BE2C (cell line): ENCODE data around the gene PHF19.

Experiments
- DNase-seq: peaks from one replicate; pipeline ENCODE4 v3.0.0-alpha.2; 2020
- H3K27me3 ChIP-seq: fragments of 250-450 bp; sonication (Bioruptor Pico); 2 replicates; pipeline ENCODE4 v1.5.1; 2020; ENCODE audit warnings: mild to moderate bottlenecking
- H3K36me3 ChIP-seq: fragments of 250-450 bp; sonication (Bioruptor Pico); 2 replicates; pipeline ENCODE4 v1.5.1; 2020; ENCODE audit warnings: mild to moderate bottlenecking
- H3K4me1 ChIP-seq: fragments of 250-450 bp; sonication (Bioruptor Pico); 2 replicates; pipeline ENCODE4 v1.5.1; 2020
- H3K4me3 ChIP-seq: 2 replicates; pipeline ENCODE4 v1.5.1; 2011; ENCODE audit warnings: low read depth, low read length
- H3K9me3 ChIP-seq: fragments of 250-450 bp; sonication (Bioruptor Pico); 2 replicates; pipeline ENCODE4 v1.5.1; 2020
- TF ChIP-seq, protein P1 (sequence below): IDR thresholded peaks from 2 replicates; pipeline ENCODE4 v1.5.1; 2012; ENCODE audit warnings: mild to moderate bottlenecking, low read depth, low read length

The PHF19 gene

DNA sequence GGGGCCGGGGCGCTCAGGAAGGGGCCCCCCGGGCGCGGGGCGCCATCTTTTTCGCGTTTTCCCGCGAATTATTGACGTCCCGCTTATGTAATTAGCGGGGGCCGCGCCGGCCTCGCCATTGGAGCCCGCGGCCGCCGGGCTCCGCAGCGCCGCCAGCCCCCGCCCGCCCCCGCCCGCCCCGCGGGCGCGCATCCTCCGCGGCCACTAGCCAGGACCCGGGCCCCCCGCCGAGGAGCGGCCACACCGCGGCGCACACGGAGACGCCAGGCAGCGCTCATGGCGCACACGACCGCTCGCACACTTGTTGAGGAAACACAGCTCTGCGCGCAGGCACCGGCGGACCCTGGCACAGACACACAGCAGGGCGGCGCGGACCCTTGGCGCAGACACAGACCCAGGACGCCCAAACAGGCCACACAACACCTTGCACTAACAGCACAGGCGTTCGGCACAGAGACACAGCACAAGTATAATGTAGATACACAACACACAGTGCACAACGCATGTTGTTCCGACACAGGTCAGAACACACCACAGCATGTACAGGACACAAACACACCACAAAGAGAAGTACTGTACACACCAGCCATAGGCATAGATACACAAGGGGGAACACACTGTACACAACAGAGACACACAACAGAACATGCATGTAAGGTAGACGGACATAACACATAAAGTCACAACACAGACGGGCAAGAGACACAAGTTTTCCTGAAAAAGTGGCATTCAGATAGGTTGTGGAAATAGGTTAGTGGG, 467 bp upstream of the PHF19 start:
- TF ChIP-seq, protein P1, sequence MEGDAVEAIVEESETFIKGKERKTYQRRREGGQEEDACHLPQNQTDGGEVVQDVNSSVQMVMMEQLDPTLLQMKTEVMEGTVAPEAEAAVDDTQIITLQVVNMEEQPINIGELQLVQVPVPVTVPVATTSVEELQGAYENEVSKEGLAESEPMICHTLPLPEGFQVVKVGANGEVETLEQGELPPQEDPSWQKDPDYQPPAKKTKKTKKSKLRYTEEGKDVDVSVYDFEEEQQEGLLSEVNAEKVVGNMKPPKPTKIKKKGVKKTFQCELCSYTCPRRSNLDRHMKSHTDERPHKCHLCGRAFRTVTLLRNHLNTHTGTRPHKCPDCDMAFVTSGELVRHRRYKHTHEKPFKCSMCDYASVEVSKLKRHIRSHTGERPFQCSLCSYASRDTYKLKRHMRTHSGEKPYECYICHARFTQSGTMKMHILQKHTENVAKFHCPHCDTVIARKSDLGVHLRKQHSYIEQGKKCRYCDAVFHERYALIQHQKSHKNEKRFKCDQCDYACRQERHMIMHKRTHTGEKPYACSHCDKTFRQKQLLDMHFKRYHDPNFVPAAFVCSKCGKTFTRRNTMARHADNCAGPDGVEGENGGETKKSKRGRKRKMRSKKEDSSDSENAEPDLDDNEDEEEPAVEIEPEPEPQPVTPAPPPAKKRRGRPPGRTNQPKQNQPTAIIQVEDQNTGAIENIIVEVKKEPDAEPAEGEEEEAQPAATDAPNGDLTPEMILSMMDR: no peak; the same call in 1 of the 2 replicates
- Histone ChIP-seq H3K27me3 (no peaks in the 10 kb centered on the region), H3K36me3 (peaks cover 19% of the 10 kb centered on the region), H3K4me1 (peaks cover 8% of the 10 kb centered on the region; the same call in 1 of the 2 replicates), H3K4me3 (peak overlapping the region; percentile 60), H3K9me3 (no peaks in the 10 kb centered on the region)
- peak; percentile 88 for DNase-seq

DNA sequence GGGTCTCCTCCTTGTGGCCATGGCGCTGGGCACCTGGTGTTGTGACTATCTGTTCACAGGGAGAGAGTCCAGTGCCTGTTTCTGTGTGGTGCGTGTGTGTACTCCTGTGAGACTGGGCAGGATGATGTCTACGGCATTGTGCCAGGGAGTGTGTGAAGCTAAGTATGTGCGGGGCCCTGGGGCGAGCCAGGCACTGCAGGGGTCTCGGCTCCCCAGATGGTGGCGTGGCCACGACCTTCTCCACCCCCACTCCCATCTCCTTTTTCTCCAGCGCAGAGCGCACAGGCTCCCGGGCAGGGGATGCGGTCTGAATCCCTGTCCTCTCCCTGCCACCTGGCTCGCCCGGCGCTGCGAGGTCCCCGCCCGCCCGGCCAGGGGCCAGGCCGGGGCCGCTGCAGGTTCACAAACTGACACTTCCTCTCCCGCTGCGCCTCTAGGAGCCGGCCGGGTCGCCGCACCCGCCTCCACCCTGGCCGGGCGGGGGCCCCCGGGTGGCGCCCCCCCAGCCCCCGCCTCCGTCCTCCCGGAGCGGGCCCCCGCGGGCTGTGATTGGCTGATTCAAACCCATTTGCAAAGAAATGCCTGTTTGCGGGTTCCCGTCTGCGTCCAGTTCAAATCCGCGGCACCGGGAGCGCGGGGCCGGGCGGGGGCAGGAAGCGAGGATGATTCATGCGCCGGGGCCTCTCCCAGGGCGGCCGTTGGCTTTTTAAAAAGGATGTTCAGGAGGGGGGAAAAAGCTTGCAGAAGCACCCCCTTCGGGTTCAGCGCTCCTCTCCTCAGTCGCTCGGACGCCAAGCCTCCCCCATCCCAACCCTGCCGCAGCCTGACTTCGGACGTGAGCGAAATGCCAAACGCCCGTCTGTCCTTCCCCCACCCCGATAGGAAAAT, 790 bp downstream of the PHF19 start:
- Histone ChIP-seq H3K4me1 (peaks cover 8% of the 10 kb centered on the region; the same call in 1 of the 2 replicates), H3K36me3 (peaks cover 25% of the 10 kb centered on the region)
- peak; percentile 86 for DNase-seq

DNA sequence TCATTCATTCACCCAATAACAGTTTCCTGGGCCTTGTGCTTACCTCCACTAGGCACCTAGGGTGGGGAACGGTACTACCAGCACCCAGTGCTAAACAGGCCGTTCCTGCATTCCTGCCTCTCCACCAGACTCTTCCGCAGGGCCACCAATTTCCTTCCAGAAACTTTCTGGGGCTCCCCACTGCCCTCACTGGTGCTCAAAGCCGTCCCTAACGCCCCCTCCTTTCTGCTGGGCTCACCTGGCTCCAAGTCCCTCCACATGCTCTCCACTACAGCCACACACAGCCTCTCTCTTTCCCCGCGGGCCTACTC, 1.4 kb downstream of the PHF19 start:
- no peak for DNase-seq
- no peaks in the 10 kb centered on the region for H3K9me3 ChIP-seq
- peaks cover 8% of the 10 kb centered on the region; the same call in 1 of the 2 replicates for H3K4me1 ChIP-seq
- H3K27me3 ChIP-seq: no peaks in the 10 kb centered on the region
- H3K4me3 ChIP-seq: peak overlapping the region; percentile 60
- TF ChIP-seq, protein P1: no peak
- peaks cover 25% of the 10 kb centered on the region for H3K36me3 ChIP-seq

More for the DNA sequence above, 790 bp downstream of the PHF19 start:
- H3K27me3 ChIP-seq: no peaks in the 10 kb centered on the region
- TF ChIP-seq, protein P1: peak; percentile 37
- no peaks in the 10 kb centered on the region for H3K9me3 ChIP-seq
- H3K4me3 ChIP-seq: peak overlapping the region; percentile 60

DNA sequence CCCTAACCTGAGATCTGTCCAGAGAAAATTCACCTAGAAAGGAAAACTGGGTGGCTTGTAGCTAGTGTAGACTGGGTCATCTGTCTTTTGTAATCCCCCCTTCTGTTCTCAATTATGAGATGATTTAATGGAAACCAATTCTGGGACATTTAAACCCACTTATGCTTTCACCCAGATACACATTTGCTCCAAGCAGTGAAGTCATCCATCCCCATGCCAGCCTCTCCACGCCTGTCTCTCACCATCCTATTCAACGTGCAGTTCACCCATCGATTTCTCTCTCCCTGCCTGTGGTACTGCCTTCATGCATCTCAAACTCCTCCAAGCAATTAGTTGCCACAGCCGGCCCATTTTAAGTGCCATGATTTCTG, 1.8 kb downstream of the PHF19 start:
- no peaks in the 10 kb centered on the region for H3K27me3 ChIP-seq
- no peak for DNase-seq
- peaks cover 8% of the 10 kb centered on the region; the same call in 1 of the 2 replicates for H3K4me1 ChIP-seq
- TF ChIP-seq, protein P1: no peak
- peaks cover 25% of the 10 kb centered on the region for H3K36me3 ChIP-seq
- no peaks in the 10 kb centered on the region for H3K9me3 ChIP-seq
- H3K4me3 ChIP-seq: peak overlapping the region; percentile 60

DNA sequence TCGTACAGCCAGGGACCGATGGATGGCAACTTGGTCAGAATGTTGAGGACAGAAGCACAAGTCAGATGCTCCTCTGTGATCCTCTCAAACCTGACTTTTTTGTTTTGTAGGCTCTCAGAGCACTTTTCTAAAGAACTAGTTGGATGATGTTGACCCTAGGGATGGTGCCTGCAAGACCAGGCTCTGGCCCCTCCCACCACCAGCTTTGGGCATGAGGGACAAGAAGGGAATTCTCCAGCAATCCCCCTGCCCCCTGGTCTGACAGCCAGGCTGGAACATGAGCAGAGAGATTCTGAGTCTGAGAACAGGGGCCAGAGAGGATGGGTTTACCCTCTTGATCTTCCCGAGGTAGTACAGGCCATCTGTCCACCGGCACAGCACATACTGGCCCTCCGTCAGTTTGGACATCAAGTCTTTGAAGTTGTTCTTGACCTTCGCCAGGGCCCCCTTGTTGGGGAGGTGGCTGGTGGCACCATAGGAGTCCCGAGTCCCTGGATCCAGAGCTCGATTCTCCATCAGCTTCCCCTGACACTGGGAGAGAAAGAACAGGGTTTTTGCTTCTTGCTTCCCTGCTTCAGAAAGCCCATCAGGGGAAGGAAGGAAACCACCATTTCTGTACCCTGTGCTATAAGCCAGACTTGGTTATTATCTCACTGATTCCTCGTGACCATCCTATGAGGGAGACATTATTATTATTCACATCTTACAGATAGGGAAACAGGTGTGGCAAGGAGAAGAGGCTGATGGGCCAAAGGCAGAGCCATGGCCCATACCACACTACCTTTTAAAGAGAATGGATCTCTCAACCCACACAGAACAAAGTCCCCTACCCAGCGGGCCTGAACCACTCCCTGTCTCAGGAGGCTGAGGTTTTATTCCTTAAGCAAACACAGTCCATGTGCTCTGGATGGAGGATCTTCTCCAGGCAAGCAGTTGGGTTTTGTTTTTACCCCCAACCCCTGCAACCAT, 2.5 kb downstream of the PHF19 start:
- no peak for DNase-seq
- Histone ChIP-seq H3K36me3 (peaks cover 30% of the 10 kb centered on the region), H3K4me3 (no peak overlapping the region), H3K27me3 (no peaks in the 10 kb centered on the region), H3K9me3 (no peaks in the 10 kb centered on the region), H3K4me1 (peaks cover 8% of the 10 kb centered on the region; the same call in 1 of the 2 replicates)
- TF ChIP-seq, protein P1: no peak
